H1 (cell line): ENCODE data around the gene PAX4. TPM values are rescaled to one million over a fixed set of nuclear protein-coding genes. Genes with fewer than 3 reads are reported as not detected.

Experiments
- CTCF ChIA-PET: fragments of 300-600 bp; sonication (Branson Sonifier 250); formaldehyde crosslinking; loops from one replicate; lab custom pipeline; 2021; ENCODE audit not compliant: partially characterized antibody; lab: Charles Lee
- POLR2A ChIA-PET: fragments of 300-600 bp; sonication (Branson Sonifier 250); formaldehyde crosslinking; loops from one replicate; lab custom pipeline; 2021; ENCODE audit warnings: inconsistent platforms; ENCODE audit not compliant: partially characterized antibody; lab: Charles Lee
- DNase-seq, 2 experiments: peaks; one replicate each; pipeline versions ENCODE4 v3.0.0 to v3.0.0-alpha.2; 2010 to 2022; ENCODE audit warnings: low spot score in 2 of 2, low read depth in 1 of 2, mixed read lengths in 1 of 2
- FAIRE-seq: peaks from 2 replicates; lab custom pipeline; 2011; peaks lifted over from hg19 to GRCh38; lab: Jason Lieb, UNC
- H2AFZ ChIP-seq: 2 replicates; pipeline ENCODE4 v1.8.1; 2012; ENCODE audit warnings: low read length, inconsistent platforms
- H2AK5ac ChIP-seq: 2 replicates; pipeline ENCODE4 v1.6.1; 2013; ENCODE audit warnings: low read depth, low read length
- H2BK120ac ChIP-seq: replicated peaks from 2 replicates; pipeline ENCODE3; 2013; ENCODE audit warnings: low read depth, low read length, inconsistent platforms
- H2BK12ac ChIP-seq: 2 replicates; pipeline ENCODE4 v1.6.1; 2013; ENCODE audit warnings: low read depth, low read length
- H2BK15ac ChIP-seq: 2 replicates; pipeline ENCODE4 v1.6.1; 2013; ENCODE audit warnings: low read length
- H2BK20ac ChIP-seq: 2 replicates; pipeline ENCODE4 v1.6.1; 2013; ENCODE audit warnings: low read length
- H2BK5ac ChIP-seq: 2 replicates; pipeline ENCODE4 v1.6.1; 2013; ENCODE audit warnings: low read depth, low read length
- H3K14ac ChIP-seq: 2 replicates; pipeline ENCODE4 v1.6.1; 2013; ENCODE audit warnings: inconsistent platforms; ENCODE audit not compliant: insufficient read length
- H3K18ac ChIP-seq: 2 replicates; pipeline ENCODE4 v1.6.1; 2013; ENCODE audit warnings: low read length; ENCODE audit errors: extremely low read depth
- H3K23ac ChIP-seq: 2 replicates; pipeline ENCODE4 v1.6.1; 2013; ENCODE audit warnings: inconsistent platforms; ENCODE audit not compliant: insufficient read length
- H3K23me2 ChIP-seq: 2 replicates; pipeline ENCODE4 v1.6.1; 2013; ENCODE audit warnings: low read depth, low read length
- H3K27ac ChIP-seq: 2 replicates; pipeline ENCODE4 v1.6.1; 2011; ENCODE audit warnings: low read depth, low read length, inconsistent platforms
- H3K27me3 ChIP-seq, 4 experiments: replicated peaks in 1 of 4; 1 replicate in 1 of 4; 2 replicates in 3 of 4; pipeline versions ENCODE4 v1.6.1 to v1.8.1; 2011 to 2013; ENCODE audit warnings: low read length in 3 of 4, mild to moderate bottlenecking in 3 of 4, inconsistent platforms in 2 of 4, mixed read lengths in 2 of 4, moderate library complexity in 1 of 4; ENCODE audit not compliant: control insufficient read depth in 3 of 4, insufficient read depth in 3 of 4; ENCODE audit errors: extremely low read depth in 1 of 4
- H3K36me3 ChIP-seq, 4 experiments: 2 replicates each; pipeline versions ENCODE4 v1.6.1 to v1.8.1; 2011 to 2013; ENCODE audit warnings: mild to moderate bottlenecking in 4 of 4, low read length in 3 of 4, moderate library complexity in 2 of 4, control low read depth in 1 of 4, inconsistent platforms in 1 of 4; ENCODE audit not compliant: insufficient read depth in 4 of 4, control insufficient read depth in 2 of 4
- H3K4ac ChIP-seq: replicated peaks from 2 replicates; pipeline ENCODE3; 2013; ENCODE audit warnings: low read length, low read depth, mixed read lengths, inconsistent platforms; ENCODE audit not compliant: insufficient read length
- H3K4me1 ChIP-seq, 4 experiments: replicated peaks in 1 of 4; 1 replicate in 1 of 4; 2 replicates in 3 of 4; pipeline versions ENCODE4 v1.6.1 to v1.8.1; 2011 to 2013; ENCODE audit warnings: low read length in 3 of 4, inconsistent platforms in 2 of 4, mixed read lengths in 1 of 4; ENCODE audit not compliant: insufficient read depth in 4 of 4, control insufficient read depth in 3 of 4
- H3K4me2 ChIP-seq, 2 experiments: 2 replicates each; pipeline versions ENCODE4 v1.6.1 to v1.8.1; 2011 to 2013; ENCODE audit warnings: low read depth in 2 of 2, low read length in 2 of 2, control low read depth in 1 of 2, inconsistent platforms in 1 of 2, mild to moderate bottlenecking in 1 of 2; ENCODE audit not compliant: insufficient read depth in 1 of 2
- H3K4me3 ChIP-seq, 4 experiments: fragments of 200-600, 300-600 bp in 1 of 4; sonication (generic), shearing (Covaris generic), sonication (Bioruptor Twin) in 1 of 4; 2 replicates each; pipeline versions ENCODE4 v1.5.1 to v1.8.1; 2011 to 2016; ENCODE audit warnings: low read length in 4 of 4, low read depth in 3 of 4, control low read depth in 2 of 4, inconsistent platforms in 2 of 4, mild to moderate bottlenecking in 2 of 4, mixed read lengths in 1 of 4, moderate library complexity in 1 of 4; ENCODE audit not compliant: insufficient read depth in 2 of 4; ENCODE audit errors: extremely low read depth in 1 of 4
- H3K56ac ChIP-seq: replicated peaks from 2 replicates; pipeline ENCODE3; 2013; ENCODE audit warnings: low read depth, mild to moderate bottlenecking, mixed read lengths, low read length, inconsistent platforms; ENCODE audit not compliant: insufficient read length
- H3K79me1 ChIP-seq: 2 replicates; pipeline ENCODE4 v1.6.1; 2013; ENCODE audit warnings: low read depth, low read length, control low read depth
- H3K79me2 ChIP-seq, 2 experiments: 2 replicates each; pipeline versions ENCODE4 v1.6.1 to v1.8.1; 2012 to 2013; ENCODE audit warnings: low read length in 2 of 2, mild to moderate bottlenecking in 2 of 2, inconsistent platforms in 1 of 2; ENCODE audit not compliant: insufficient read depth in 2 of 2, control insufficient read depth in 1 of 2
- H3K9ac ChIP-seq, 4 experiments: replicated peaks in 1 of 4; 1 replicate in 1 of 4; 2 replicates in 3 of 4; pipeline versions ENCODE4 v1.6.1 to v1.8.1; 2011 to 2013; ENCODE audit warnings: low read depth in 3 of 4, low read length in 3 of 4, control low read depth in 2 of 4, mild to moderate bottlenecking in 2 of 4, moderate library complexity in 2 of 4, inconsistent platforms in 1 of 4; ENCODE audit errors: extremely low read depth in 1 of 4
- H3K9me3 ChIP-seq, 2 experiments: 2 replicates each; pipeline versions ENCODE4 v1.6.1 to v1.8.1; 2012 to 2013; ENCODE audit warnings: mild to moderate bottlenecking in 2 of 2, moderate library complexity in 2 of 2, control low read depth in 1 of 2, inconsistent platforms in 1 of 2, low read depth in 1 of 2, low read length in 1 of 2, mixed read lengths in 1 of 2; ENCODE audit not compliant: insufficient read depth in 2 of 2
- H4K20me1 ChIP-seq, 2 experiments: replicated peaks in 1 of 2; 2 replicates each; pipeline versions ENCODE3 to v1.8.1; 2011 to 2013; ENCODE audit warnings: inconsistent platforms in 2 of 2, low read length in 2 of 2, mild to moderate bottlenecking in 1 of 2; ENCODE audit not compliant: insufficient read depth in 2 of 2, control insufficient read depth in 1 of 2
- H4K5ac ChIP-seq: 2 replicates; pipeline ENCODE4 v1.6.1; 2013; ENCODE audit warnings: low read length, low read depth, mixed read lengths, inconsistent platforms; ENCODE audit not compliant: insufficient read length
- H4K8ac ChIP-seq: 2 replicates; pipeline ENCODE4 v1.8.0; 2013; ENCODE audit warnings: mild to moderate bottlenecking, moderate library complexity, low read length, inconsistent platforms; ENCODE audit not compliant: insufficient read depth; ENCODE audit errors: extremely low read depth
- H4K91ac ChIP-seq: replicated peaks from 2 replicates; pipeline ENCODE3; 2013; ENCODE audit warnings: low read length, mixed read lengths, inconsistent platforms; ENCODE audit not compliant: insufficient read length
- CHD2 ChIP-seq: IDR thresholded peaks from 2 replicates; pipeline ENCODE4 v1.6.1; 2012; ENCODE audit warnings: low read length, improper control_type of control experiment
- HDAC6 ChIP-seq: IDR thresholded peaks from one replicate; pipeline ENCODE4 v1.7.1; 2012; ENCODE audit warnings: low read depth, mild to moderate bottlenecking, inconsistent platforms, low read length, moderate library complexity
- KDM5A ChIP-seq: fragments of 200-600 bp; IDR thresholded peaks from 2 replicates; pipeline ENCODE4 v1.7.1; 2012; ENCODE audit warnings: mild to moderate bottlenecking, low read length, inconsistent platforms, mixed read lengths
- MAX ChIP-seq: IDR thresholded peaks from 2 replicates; pipeline ENCODE4 v1.6.1; 2012; ENCODE audit warnings: inconsistent platforms
- RAD21 ChIP-seq, 2 experiments: IDR thresholded peaks in 1 of 2; conservative IDR thresholded peaks in 1 of 2; 2 replicates each; pipeline ENCODE4 v1.6.1; 2011; ENCODE audit warnings: low read depth in 2 of 2, low read length in 2 of 2, improper control_type of control experiment in 1 of 2, inconsistent platforms in 1 of 2, mild to moderate bottlenecking in 1 of 2, moderate library complexity in 1 of 2
- RBBP5 ChIP-seq: IDR thresholded peaks from 2 replicates; pipeline ENCODE4 v1.7.1; 2012; ENCODE audit warnings: low read depth, mild to moderate bottlenecking, inconsistent platforms, low read length, moderate library complexity, borderline replicate concordance
- TCF12 ChIP-seq: IDR thresholded peaks from 2 replicates; pipeline ENCODE4 v1.6.1; 2011; ENCODE audit warnings: low read depth, mild to moderate bottlenecking, low read length
- TEAD4 ChIP-seq: IDR thresholded peaks from 2 replicates; pipeline ENCODE4 v1.6.1; 2012; ENCODE audit warnings: low read depth, low read length, inconsistent platforms, mixed read lengths
- USF2 ChIP-seq: IDR thresholded peaks from 2 replicates; pipeline ENCODE4 v1.6.1; 2011; ENCODE audit warnings: low read length, improper control_type of control experiment
- WGBS, 2 experiments: shearing (Covaris generic) in 1 of 2; methylation state at CpG; one replicate each; pipeline versions ENCODE4 v1.1.6 to v1.1.7; 2013 to 2015; ENCODE audit warnings: low lambda C conversion rate in 2 of 2, mixed read lengths in 2 of 2, inconsistent platforms in 1 of 2, low coverage in 1 of 2, missing lambda C conversion rate in 1 of 2; ENCODE audit not compliant: insufficient replicate concordance in 2 of 2, insufficient coverage in 1 of 2, insufficient read length in 1 of 2; ENCODE audit errors: extremely low coverage in 1 of 2, missing lambda C conversion rate in 1 of 2; 5-methylcytosine and 5-hydroxymethylcytosine counted together
- polyA plus RNA-seq, 7 experiments: library from polyadenylated mRNA; depleted of rRNA in 3 of 7; stranded (reverse) in 5 of 7; unstranded in 2 of 7; fragments of >200 nt in 5 of 7; fragments of 200-250 nt in 2 of 7; gene quantifications; 1 replicate in 5 of 7; 2 replicates in 1 of 7; 4 replicates in 1 of 7; pipeline versions ENCODE4 v1.2.1 to v1.2.3, GENCODE V29; 2011 to 2013; ENCODE audit warnings: missing spikeins in 2 of 7, mixed read lengths in 2 of 7
- total RNA-seq: library from RNA; stranded (reverse); fragmentation: NEBNext Ultra II Directional; extraction: Animal tissue kit (Norgen Biotek cat#: 25700); gene quantifications from 2 replicates; pipeline ENCODE4 v1.2.1, GENCODE V29; 2021
- TF ChIP-seq, protein P1 (sequence below): IDR thresholded peaks from 2 replicates; pipeline ENCODE4 v1.6.1; 2012; ENCODE audit warnings: low read length, inconsistent platforms

PAX4 gene
- total and polyA plus RNA-seq, 2 of the 8 experiments (the other 6 are each of a cell fraction or from before 2014, with no cell fraction given), result 0.20 TPM; not detected in 1

- Histone ChIP-seq H3K23ac (no peak overlapping the region), H3K4me1 (no peaks in the 10 kb centered on the region), H2BK5ac (no peak overlapping the region), H3K79me2 (no peaks in the 10 kb centered on the region), H3K4me2 (no peak overlapping the region), H3K9me3 (no peaks in the 10 kb centered on the region), H3K56ac (no peak overlapping the region), H3K4me3 (no peak overlapping the region), H3K79me1 (no peaks in the 10 kb centered on the region), H3K27me3 (peaks cover 0 to 10% (median 3%) of the 10 kb centered on the region in 4 experiments; a peak in 3 of 7 replicates), H2BK15ac (no peak overlapping the region), H3K27ac (no peak overlapping the region), H4K5ac (no peak overlapping the region), H3K36me3 (no peaks in the 10 kb centered on the region), H2BK120ac (no peak overlapping the region), H3K18ac (no peak overlapping the region), H4K20me1 (peaks cover 0 to 2% of the 10 kb centered on the region in 2 experiments), H3K9ac (no peak overlapping the region), H2BK12ac (no peak overlapping the region), H2BK20ac (no peak overlapping the region), H3K14ac (no peak overlapping the region), H3K23me2 (peaks cover 10% of the 10 kb centered on the region; the same call in 1 of the 2 replicates), H4K91ac (no peak overlapping the region), H2AK5ac (no peak overlapping the region), H4K8ac (no peak overlapping the region), H2AFZ (no peak overlapping the region), H3K4ac (no peak overlapping the region)
- ChIA-PET CTCF (interaction anchor here (1.1 to 9.2 kb wide), 2 partner anchors 16 to 23 kb away, joined by 4 to 115 read pairs; no protein-coding TSS in a partner anchor), POLR2A (no interaction called here)
- WGBS, 2 experiments, result 85% methylated on average over 1 of the region's 1 CpG; no CpG with 5 or more reads in 1 of the 2 experiments
- FAIRE-seq (no peak), DNase-seq (no peak)
- TF ChIP-seq RAD21 (IDR thresholded peaks at IDR 0.05 in 1 of 2, conservative IDR thresholded peaks at IDR 0.05 in 1 of 2; ENCODE audit: low read depth in 2 of 2, low read length in 2 of 2) (no peak), TCF12 (no peak), MAX (no peak), USF2 (no peak), TEAD4 (no peak), CHD2 (no peak), HDAC6 (no peak), KDM5A (no peak), RBBP5 (no peak)
- TF ChIP-seq, protein P1, sequence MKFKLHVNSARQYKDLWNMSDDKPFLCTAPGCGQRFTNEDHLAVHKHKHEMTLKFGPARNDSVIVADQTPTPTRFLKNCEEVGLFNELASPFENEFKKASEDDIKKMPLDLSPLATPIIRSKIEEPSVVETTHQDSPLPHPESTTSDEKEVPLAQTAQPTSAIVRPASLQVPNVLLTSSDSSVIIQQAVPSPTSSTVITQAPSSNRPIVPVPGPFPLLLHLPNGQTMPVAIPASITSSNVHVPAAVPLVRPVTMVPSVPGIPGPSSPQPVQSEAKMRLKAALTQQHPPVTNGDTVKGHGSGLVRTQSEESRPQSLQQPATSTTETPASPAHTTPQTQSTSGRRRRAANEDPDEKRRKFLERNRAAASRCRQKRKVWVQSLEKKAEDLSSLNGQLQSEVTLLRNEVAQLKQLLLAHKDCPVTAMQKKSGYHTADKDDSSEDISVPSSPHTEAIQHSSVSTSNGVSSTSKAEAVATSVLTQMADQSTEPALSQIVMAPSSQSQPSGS, result no peak
Observed at GRCh38 chr7:127612263-127612662, 5.7 kb downstream of the PAX4 start.
